ENCODE data around the gene ACTL10. TPM values are rescaled to one million over a fixed set of nuclear protein-coding genes. Genes with fewer than 3 reads are reported as not detected.

ACTL10 gene
- total RNA-seq, 4 donors from 2014 or later, result 0.51 to 0.75 (median 0.66) TPM; not detected in 1

DNA sequence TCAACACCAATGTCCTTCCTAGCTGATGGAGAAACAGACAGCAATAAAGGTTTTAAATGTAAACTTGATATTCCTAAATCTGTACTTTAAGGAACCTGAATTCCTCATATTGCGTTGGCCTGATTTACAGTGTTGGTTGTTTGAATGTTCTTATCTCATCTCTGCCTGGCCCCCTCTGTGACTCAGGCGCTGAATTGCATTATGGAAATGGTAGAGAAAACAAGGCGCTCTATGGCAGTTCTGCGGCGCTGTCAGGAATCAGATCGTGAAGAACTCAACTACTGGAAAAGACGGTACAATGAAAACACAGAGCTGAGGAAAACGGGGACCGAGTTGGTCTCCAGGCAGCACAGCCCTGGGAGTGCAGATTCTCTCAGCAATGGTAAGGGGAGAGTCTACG lies 37.2 kb upstream of the ACTL10 start:
- TF ChIP-seq CTCF (IDR thresholded peaks at IDR 0.05; ENCODE audit: low read depth), result no peak

DNA sequence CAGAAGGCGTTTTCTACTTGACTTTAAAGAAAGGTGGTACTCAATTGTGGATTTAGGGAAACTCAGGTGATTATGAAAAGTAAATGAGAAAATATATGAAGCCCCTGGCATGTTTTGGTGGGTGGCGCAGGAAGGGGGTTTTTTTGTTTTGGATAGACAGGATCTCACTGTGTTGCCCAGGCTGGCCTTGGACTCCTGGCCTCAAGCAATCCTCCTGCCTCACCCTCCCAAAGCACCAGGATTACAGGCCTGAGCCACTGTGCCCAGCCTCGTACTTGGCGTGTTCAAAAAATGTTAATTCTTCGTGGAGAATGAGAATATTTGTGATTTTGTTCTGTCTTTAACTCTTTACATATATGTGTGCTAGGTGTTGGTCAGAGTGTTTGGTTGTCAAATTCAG lies 36.8 kb upstream of the ACTL10 start:
- TF ChIP-seq CTCF (IDR thresholded peaks at IDR 0.05; ENCODE audit: low read depth), result no peak

GRCh38 chr20:33630507-33630906 lies 36.2 kb upstream of the ACTL10 start:
- no peak for TF ChIP-seq CTCF (IDR thresholded peaks at IDR 0.05; ENCODE audit: low read depth)

- TF ChIP-seq CTCF (IDR thresholded peaks at IDR 0.05; ENCODE audit: low read depth), result no peak
These were observed 31.4 kb upstream of the ACTL10 start for GRCh38 chr20:33635341-33635740.

- no peak for TF ChIP-seq CTCF (IDR thresholded peaks at IDR 0.05; ENCODE audit: low read depth)
These were observed 30.0 kb upstream of the ACTL10 start for GRCh38 chr20:33636776-33637175.

DNA sequence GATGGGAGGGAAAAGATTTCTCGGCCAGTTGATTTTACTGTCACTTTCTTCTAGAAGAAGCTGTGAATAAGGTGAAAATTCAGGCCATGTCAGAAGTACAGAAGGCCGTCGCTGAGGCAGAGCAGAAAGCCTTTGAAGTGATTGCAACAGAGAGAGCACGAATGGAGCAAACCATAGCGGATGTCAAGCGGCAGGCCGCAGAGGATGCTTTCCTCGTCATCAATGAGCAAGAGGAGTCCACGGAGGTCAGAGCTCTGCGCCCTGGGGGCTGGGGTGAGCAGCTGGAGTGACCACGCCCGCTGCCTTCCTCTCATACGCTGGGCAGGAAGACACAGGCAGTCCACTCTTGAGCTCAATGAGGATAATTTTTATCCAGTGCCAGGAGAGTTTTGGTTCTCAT lies 26.5 kb upstream of the ACTL10 start:
- TF ChIP-seq CTCF (IDR thresholded peaks at IDR 0.05; ENCODE audit: low read depth), result no peak

DNA sequence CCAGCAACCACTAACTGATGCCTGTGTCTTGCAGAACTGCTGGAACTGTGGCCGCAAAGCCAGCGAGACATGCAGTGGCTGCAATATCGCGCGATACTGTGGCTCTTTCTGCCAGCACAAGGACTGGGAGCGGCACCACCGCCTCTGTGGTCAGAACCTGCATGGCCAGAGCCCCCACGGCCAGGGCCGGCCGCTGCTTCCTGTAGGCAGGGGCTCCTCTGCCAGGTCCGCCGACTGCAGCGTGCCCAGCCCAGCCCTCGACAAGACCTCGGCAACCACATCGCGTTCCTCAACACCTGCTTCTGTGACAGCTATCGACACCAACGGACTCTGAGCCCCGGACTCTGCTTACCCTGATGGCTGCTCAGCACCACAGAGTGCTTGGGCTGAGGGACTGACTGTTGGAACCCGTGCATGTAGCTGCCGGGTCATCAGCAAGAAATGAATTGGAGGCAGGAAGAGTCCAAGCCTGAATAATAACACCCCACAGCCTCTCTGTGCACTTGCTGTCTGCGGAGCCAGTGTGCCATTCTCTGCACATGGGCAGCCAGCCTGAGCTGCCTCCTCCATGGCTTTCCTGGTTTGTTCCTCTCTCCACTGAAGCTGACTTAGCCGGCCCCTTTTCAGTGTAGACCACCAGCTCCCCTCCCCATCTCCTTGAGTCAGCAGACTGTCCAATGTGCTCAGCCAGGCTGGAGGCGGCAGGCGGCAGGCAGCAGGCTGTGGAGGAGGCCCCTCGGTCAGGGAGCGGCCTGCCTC lies 22.3 kb upstream of the ACTL10 start:
- TF ChIP-seq CTCF (IDR thresholded peaks at IDR 0.05; ENCODE audit: low read depth), result no peak
